Testis (tissue), 2 donors: Measurements from ENCODE around the gene DNMBP.

Source experiments
- POLR2A ChIP-seq: fragments of 450-650 bp; IDR thresholded peaks from one replicate; pipeline ENCODE4 v1.6.1; 2017; ENCODE audit warnings: antibody characterized with exemption, mild to moderate bottlenecking, moderate library complexity
- TF ChIP-seq, protein P1 (sequence below), 3 experiments: fragments of 450-650 bp in 2 of 3; fragments of 200-600 bp in 1 of 3; sonication (generic) in 1 of 3; IDR thresholded peaks; one replicate each; pipeline ENCODE4 v1.5.1; 2016 to 2019; ENCODE audit warnings: antibody characterized with exemption in 3 of 3, mild to moderate bottlenecking in 2 of 3, moderate library complexity in 1 of 3

DNA sequence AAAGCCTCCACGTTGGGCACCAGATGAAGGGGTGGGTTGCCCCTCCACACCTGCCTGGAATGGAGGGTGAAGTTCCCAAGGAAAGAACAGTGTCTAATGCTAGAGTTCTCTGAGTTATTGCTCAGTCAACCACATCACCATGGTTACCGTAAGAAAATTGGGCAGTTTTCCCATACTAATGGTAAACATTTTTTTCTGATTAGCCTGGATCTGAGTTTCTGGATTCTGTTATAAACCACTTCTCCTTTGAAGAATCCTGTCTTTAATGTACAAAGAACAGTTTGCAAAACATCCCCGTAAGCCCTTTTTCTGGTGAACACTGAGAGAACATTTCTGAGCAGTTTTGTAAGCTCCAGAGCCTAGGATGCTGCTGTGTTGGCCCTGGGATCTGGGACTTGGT is 181.8 kb downstream of the DNMBP start:
- no peak for TF ChIP-seq POLR2A
- TF ChIP-seq, protein P1, sequence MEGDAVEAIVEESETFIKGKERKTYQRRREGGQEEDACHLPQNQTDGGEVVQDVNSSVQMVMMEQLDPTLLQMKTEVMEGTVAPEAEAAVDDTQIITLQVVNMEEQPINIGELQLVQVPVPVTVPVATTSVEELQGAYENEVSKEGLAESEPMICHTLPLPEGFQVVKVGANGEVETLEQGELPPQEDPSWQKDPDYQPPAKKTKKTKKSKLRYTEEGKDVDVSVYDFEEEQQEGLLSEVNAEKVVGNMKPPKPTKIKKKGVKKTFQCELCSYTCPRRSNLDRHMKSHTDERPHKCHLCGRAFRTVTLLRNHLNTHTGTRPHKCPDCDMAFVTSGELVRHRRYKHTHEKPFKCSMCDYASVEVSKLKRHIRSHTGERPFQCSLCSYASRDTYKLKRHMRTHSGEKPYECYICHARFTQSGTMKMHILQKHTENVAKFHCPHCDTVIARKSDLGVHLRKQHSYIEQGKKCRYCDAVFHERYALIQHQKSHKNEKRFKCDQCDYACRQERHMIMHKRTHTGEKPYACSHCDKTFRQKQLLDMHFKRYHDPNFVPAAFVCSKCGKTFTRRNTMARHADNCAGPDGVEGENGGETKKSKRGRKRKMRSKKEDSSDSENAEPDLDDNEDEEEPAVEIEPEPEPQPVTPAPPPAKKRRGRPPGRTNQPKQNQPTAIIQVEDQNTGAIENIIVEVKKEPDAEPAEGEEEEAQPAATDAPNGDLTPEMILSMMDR (IDR thresholded peaks at IDR 0.05), result no peak
